ENCODE results near the gene CCDC15.

DNA sequence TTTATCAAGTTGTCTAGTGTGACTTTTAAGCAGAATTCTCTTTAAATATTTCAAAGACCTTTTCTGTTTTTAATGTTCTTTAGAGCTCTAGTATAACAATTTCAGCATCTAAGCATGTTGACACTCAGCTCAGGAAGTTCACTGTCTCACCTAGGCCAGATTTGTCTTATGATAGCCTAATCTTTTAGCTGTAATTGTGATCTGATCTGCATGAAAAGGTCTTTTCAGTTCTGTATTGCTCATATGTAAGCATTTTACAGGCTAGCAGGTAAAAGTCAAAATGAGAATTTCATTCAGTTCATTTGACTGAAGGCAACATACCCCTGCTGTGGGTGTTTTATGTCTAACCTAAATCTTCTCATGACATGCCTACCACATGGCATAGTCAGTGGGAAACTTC lies 62.4 kb downstream of the CCDC15 start:
- TF ChIP-seq, protein P1, sequence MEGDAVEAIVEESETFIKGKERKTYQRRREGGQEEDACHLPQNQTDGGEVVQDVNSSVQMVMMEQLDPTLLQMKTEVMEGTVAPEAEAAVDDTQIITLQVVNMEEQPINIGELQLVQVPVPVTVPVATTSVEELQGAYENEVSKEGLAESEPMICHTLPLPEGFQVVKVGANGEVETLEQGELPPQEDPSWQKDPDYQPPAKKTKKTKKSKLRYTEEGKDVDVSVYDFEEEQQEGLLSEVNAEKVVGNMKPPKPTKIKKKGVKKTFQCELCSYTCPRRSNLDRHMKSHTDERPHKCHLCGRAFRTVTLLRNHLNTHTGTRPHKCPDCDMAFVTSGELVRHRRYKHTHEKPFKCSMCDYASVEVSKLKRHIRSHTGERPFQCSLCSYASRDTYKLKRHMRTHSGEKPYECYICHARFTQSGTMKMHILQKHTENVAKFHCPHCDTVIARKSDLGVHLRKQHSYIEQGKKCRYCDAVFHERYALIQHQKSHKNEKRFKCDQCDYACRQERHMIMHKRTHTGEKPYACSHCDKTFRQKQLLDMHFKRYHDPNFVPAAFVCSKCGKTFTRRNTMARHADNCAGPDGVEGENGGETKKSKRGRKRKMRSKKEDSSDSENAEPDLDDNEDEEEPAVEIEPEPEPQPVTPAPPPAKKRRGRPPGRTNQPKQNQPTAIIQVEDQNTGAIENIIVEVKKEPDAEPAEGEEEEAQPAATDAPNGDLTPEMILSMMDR (IDR thresholded peaks at IDR 0.05), result no peak
- no peak for TF ChIP-seq POLR2A (IDR thresholded peaks at IDR 0.05)

All from stomach (tissue), 4 donors.